Endothelial cell of umbilical vein (primary cell): ENCODE results near the gene IYD. TPM values are rescaled to one million over a fixed set of nuclear protein-coding genes. Genes with fewer than 3 reads are reported as not detected.

Source experiments
- BruUV-seq: library from RNA; stranded (reverse); fragments of 400-500 nt; replicated peaks from 2 replicates; lab custom pipeline; 2021; lab: Mats Ljungman, UMichigan
- CTCF ChIA-PET: fragments of 300-600, 350-600 bp; sonication (Branson Sonifier 250); formaldehyde crosslinking; loops from one replicate; lab custom pipeline; 2021; ENCODE audit warnings: antibody characterized with exemption, inconsistent platforms; lab: Charles Lee
- POLR2A ChIA-PET: fragments of 300-600, 350-600 bp; sonication (Branson Sonifier 250); formaldehyde crosslinking; loops from one replicate; lab custom pipeline; 2021; ENCODE audit warnings: antibody characterized with exemption, inconsistent platforms; lab: Charles Lee
- DNase-seq: peaks from one replicate; pipeline ENCODE4 v3.0.0-alpha.2; 2011; ENCODE audit warnings: low read depth, low spot score
- FAIRE-seq: peaks from 2 replicates; lab custom pipeline; 2011; peaks lifted over from hg19 to GRCh38; lab: Jason Lieb, UNC
- H2AFZ ChIP-seq: 2 replicates; pipeline ENCODE4 v1.6.0; 2012; ENCODE audit warnings: low read depth, low read length, control low read depth, inconsistent platforms
- H3K27ac ChIP-seq: 2 replicates; pipeline ENCODE4 v1.5.1; 2011; ENCODE audit warnings: low read depth, mild to moderate bottlenecking, control low read depth, low read length, moderate library complexity; ENCODE audit not compliant: insufficient read depth
- H3K27me3 ChIP-seq, 2 experiments: 2 replicates each; pipeline versions ENCODE4 v1.6.0 to v1.6.1; 2011; ENCODE audit warnings: low read length in 2 of 2, mixed read lengths in 1 of 2; ENCODE audit not compliant: control insufficient read depth in 2 of 2, insufficient read depth in 2 of 2
- H3K36me3 ChIP-seq, 2 experiments: 2 replicates in 1 of 2; 3 replicates in 1 of 2; pipeline ENCODE4 v1.5.1; 2011; ENCODE audit warnings: low read length in 2 of 2, mild to moderate bottlenecking in 1 of 2, moderate library complexity in 1 of 2; ENCODE audit not compliant: control insufficient read depth in 2 of 2, insufficient read depth in 2 of 2; ENCODE audit errors: extremely low read depth in 1 of 2
- H3K4me1 ChIP-seq: 3 replicates; pipeline ENCODE4 v1.5.1; 2011; ENCODE audit warnings: mild to moderate bottlenecking, low read length; ENCODE audit not compliant: control insufficient read depth, insufficient read depth; ENCODE audit errors: extremely low read depth
- H3K4me2 ChIP-seq: 2 replicates; pipeline ENCODE4 v1.6.1; 2011; ENCODE audit warnings: low read length, control low read depth, mixed read lengths; ENCODE audit not compliant: insufficient read depth
- H3K4me3 ChIP-seq, 3 experiments: fragments of 200-600 bp in 1 of 3; sonication (generic), shearing (Covaris generic) in 1 of 3; replicated peaks in 1 of 3; 2 replicates each; pipeline ENCODE4 v1.5.1; 2011 to 2016; ENCODE audit warnings: control low read depth in 3 of 3, low read length in 3 of 3, mild to moderate bottlenecking in 2 of 3, inconsistent platforms in 1 of 3, low read depth in 1 of 3, moderate library complexity in 1 of 3; ENCODE audit not compliant: insufficient read depth in 1 of 3
- H3K79me2 ChIP-seq: 2 replicates; pipeline ENCODE4 v1.6.0; 2012; ENCODE audit warnings: low read length, inconsistent platforms; ENCODE audit not compliant: control insufficient read depth, insufficient read depth
- H3K9ac ChIP-seq: replicated peaks from 2 replicates; pipeline ENCODE3; 2011; ENCODE audit warnings: low read length, control low read depth; ENCODE audit not compliant: insufficient read depth; ENCODE audit errors: extremely low read depth
- H3K9me1 ChIP-seq: replicated peaks from 3 replicates; pipeline ENCODE4 v1.6.0; 2011; ENCODE audit warnings: mild to moderate bottlenecking, low read length; ENCODE audit not compliant: control insufficient read depth, insufficient read depth; ENCODE audit errors: extremely low read depth
- H3K9me3 ChIP-seq: replicated peaks from 2 replicates; pipeline ENCODE4 v1.5.1; 2012; ENCODE audit warnings: low read length, inconsistent platforms; ENCODE audit not compliant: control insufficient read depth, insufficient read depth
- H4K20me1 ChIP-seq: replicated peaks from 2 replicates; pipeline ENCODE3; 2011; ENCODE audit warnings: mild to moderate bottlenecking, low read length; ENCODE audit not compliant: control insufficient read depth, insufficient read depth; ENCODE audit errors: extremely low read depth
- FOS ChIP-seq: IDR thresholded peaks from 2 replicates; pipeline ENCODE4 v1.6.1; 2011; ENCODE audit warnings: mild to moderate bottlenecking, low read length, moderate library complexity, borderline replicate concordance; ENCODE audit not compliant: insufficient read depth
- POLR2A ChIP-seq: IDR thresholded peaks from 2 replicates; pipeline ENCODE4 v1.6.1; 2012; ENCODE audit warnings: low read depth, mild to moderate bottlenecking, control low read depth, low read length
- dilution Hi-C: fragments of 300-500 bp; cut with MboI; formaldehyde crosslinking; loops from one replicate; pipeline ENCODE4 v1.15.0; 2019; ENCODE audit warnings: low sequenced_read_pairs; ENCODE audit not compliant: extremely low pct_ligation_motif_present
- intact Hi-C: fragments of 100-400 bp; cut with micrococcal nuclease; formaldehyde crosslinking; loops from one replicate; pipeline ENCODE4 v1.10.0; 2022
- polyA plus RNA-seq, 4 experiments: library from polyadenylated mRNA; depleted of rRNA in 3 of 4; stranded (reverse) in 3 of 4; unstranded in 1 of 4; fragments of >200 nt; gene quantifications; 2 replicates each; pipeline versions ENCODE4 v1.2.1 to v1.2.3, GENCODE V29; 2011 to 2012; ENCODE audit warnings: missing spikeins in 1 of 4
- total RNA-seq: library from RNA; stranded (reverse); gene quantifications from 2 replicates; pipeline ENCODE4 v1.2.3, GENCODE V29; 2021
- TF ChIP-seq, protein P1 (sequence below), 2 donors: IDR thresholded peaks; 1 replicate in 1 of 2; 2 replicates in 1 of 2; pipeline ENCODE4 v1.5.1; 2011; ENCODE audit warnings: low read length in 2 of 2, mild to moderate bottlenecking in 2 of 2, moderate library complexity in 2 of 2, control low read depth in 1 of 2, inconsistent platforms in 1 of 2, low read depth in 1 of 2; ENCODE audit not compliant: insufficient read depth in 1 of 2; ENCODE audit errors: extremely low read depth in 1 of 2
- TF ChIP-seq, protein P2 (sequence below): IDR thresholded peaks from 2 replicates; pipeline ENCODE4 v1.6.1; 2011; ENCODE audit not compliant: insufficient read depth, insufficient read length

Gene IYD
- total and polyA plus RNA-seq, 2 donors (not counting 3 experiments of a cell fraction or from before 2014, with no cell fraction given): not detected

DNA sequence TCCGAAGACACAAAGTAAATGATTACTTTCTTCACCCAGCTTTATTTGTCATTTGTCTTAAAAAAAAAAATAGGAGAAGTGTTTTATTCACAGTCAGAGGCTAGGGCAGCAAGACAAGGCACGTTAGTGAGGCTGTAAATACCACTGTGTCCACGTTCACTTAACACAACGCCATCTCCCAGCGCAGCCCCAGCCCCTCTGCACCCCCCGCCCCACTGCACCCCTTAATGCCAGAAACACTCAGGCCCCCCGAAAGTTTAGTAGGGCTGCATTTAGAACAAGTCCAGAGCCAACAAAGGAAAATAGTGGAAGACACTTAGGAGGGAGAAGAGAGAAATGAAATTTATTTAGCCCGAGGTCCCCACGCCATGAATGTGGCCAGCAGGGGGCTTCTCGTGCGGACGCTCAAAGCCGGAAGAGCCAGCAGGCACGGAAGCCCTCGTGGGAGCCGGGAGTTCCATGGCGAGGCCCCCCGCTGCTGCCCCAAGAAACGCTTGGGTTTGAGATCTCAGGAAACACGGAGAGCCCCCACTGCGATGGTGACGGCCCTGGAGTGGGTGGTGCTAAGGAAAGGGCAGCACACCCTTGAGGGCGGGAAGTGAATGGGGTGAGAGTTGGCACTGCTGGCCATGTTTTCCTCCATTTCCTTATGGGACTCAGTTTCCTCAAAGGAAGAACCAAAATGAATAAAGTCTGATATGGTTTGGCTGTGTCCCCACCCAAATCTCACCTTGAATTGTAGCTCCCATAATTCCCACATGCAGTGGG lies 50.2 kb downstream of the IYD start:
- Histone ChIP-seq H3K9me3 (no peaks in the 10 kb centered on the region), H3K4me2 (peak overlapping the region; percentile 71), H3K9ac (peak overlapping the region; percentile 69), H3K4me3 (peak overlapping the region in 2 of 3 experiments; percentile 30 to 53), H2AFZ (peak overlapping the region; percentile 75), H3K36me3 (no peaks in the 10 kb centered on the region), H3K27me3 (no peaks in the 10 kb centered on the region), H3K4me1 (peaks cover 10% of the 10 kb centered on the region), H3K9me1 (no peaks in the 10 kb centered on the region), H3K79me2 (no peaks in the 10 kb centered on the region), H4K20me1 (no peaks in the 10 kb centered on the region), H3K27ac (peak overlapping the region; percentile 84)
- intact Hi-C loops: loop anchor here (1.0 to 10.0 kb wide), 11 partner anchors 73 to 916 kb away; partner anchors contain the start of gene MTHFD1L
- dilution Hi-C loops: no loop called here
- ChIA-PET POLR2A (interaction anchor here (1.0 kb wide), 1 partner anchor 446 kb away, joined by 3 read pairs; the partner anchor contains the start of gene MTHFD1L), CTCF (interaction anchor here (0.6 to 7.2 kb wide), 73 partner anchors 9 to 1133 kb away, joined by 3 to 266 read pairs (median 4); partner anchors contain the start of genes PLEKHG1 and ULBP3)
- FAIRE-seq: no peak
- BruUV-seq: TSS peak; percentile 44
- TF ChIP-seq FOS (no peak), POLR2A (no peak)
- TF ChIP-seq, protein P1, sequence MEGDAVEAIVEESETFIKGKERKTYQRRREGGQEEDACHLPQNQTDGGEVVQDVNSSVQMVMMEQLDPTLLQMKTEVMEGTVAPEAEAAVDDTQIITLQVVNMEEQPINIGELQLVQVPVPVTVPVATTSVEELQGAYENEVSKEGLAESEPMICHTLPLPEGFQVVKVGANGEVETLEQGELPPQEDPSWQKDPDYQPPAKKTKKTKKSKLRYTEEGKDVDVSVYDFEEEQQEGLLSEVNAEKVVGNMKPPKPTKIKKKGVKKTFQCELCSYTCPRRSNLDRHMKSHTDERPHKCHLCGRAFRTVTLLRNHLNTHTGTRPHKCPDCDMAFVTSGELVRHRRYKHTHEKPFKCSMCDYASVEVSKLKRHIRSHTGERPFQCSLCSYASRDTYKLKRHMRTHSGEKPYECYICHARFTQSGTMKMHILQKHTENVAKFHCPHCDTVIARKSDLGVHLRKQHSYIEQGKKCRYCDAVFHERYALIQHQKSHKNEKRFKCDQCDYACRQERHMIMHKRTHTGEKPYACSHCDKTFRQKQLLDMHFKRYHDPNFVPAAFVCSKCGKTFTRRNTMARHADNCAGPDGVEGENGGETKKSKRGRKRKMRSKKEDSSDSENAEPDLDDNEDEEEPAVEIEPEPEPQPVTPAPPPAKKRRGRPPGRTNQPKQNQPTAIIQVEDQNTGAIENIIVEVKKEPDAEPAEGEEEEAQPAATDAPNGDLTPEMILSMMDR (IDR thresholded peaks at IDR 0.05; ENCODE audit: extremely low read depth in 1 of 2, insufficient read depth in 1 of 2, low read depth in 1 of 2, low read length in 2 of 2): peak; percentile 71 to 85
- TF ChIP-seq, protein P2, sequence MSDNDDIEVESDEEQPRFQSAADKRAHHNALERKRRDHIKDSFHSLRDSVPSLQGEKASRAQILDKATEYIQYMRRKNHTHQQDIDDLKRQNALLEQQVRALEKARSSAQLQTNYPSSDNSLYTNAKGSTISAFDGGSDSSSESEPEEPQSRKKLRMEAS: peak; percentile 43
- DNase-seq: peak; percentile 70
